ENCODE measurements around the gene ERC2.

- TF ChIP-seq CTCF (IDR thresholded peaks at IDR 0.05; ENCODE audit: extremely low read depth in 1 of 2, insufficient read depth in 1 of 2, low read depth in 1 of 2, low read length in 2 of 2) (no peak), MYC (IDR thresholded peaks at IDR 0.05; ENCODE audit: low read depth, low read length) (no peak), POLR2AphosphoS5 (IDR thresholded peaks at IDR 0.05; ENCODE audit: insufficient read depth, low read depth, low read length) (no peak), POLR2A (IDR thresholded peaks at IDR 0.05; ENCODE audit: low read depth, low read length) (no peak), EZH2 (IDR thresholded peaks at IDR 0.05; ENCODE audit: borderline replicate concordance, low read depth, low read length, severe bottlenecking) (no peak), GATA2 (IDR thresholded peaks at IDR 0.05; ENCODE audit: insufficient read depth, insufficient read length, low read depth, low read length) (no peak), JUN (IDR thresholded peaks at IDR 0.05; ENCODE audit: borderline replicate concordance, insufficient read depth, insufficient read length, low read depth) (no peak)
Observed at GRCh38 chr3:56295161-56295560, 173.1 kb downstream of the ERC2 start.
